Caco-2 (cell line): Measurements from ENCODE around the gene SWAP70. TPM values are rescaled to one million over a fixed set of nuclear protein-coding genes. Genes with fewer than 3 reads are reported as not detected.
"Not testable (repeated sequence)": the region's sequence is repeated elsewhere in the genome, so short reads cannot be mapped to it uniquely, and the experiment has no call there.

Experiments
- BruUV-seq: library from RNA; stranded (reverse); fragments of 400-500 nt; replicated peaks from 2 replicates; lab custom pipeline; 2021; lab: Mats Ljungman, UMichigan
- CTCF ChIA-PET: fragments of 300-600 bp; sonication (Branson Sonifier 250); formaldehyde crosslinking; loops from one replicate; lab custom pipeline; 2022; ENCODE audit warnings: antibody characterized with exemption; lab: Charles Lee
- POLR2A ChIA-PET: fragments of 300-600 bp; sonication (Branson Sonifier 250); formaldehyde crosslinking; loops from one replicate; lab custom pipeline; 2022; ENCODE audit warnings: antibody characterized with exemption; lab: Charles Lee
- DNase-seq, 2 experiments: peaks; one replicate each; pipeline versions ENCODE4 v3.0.0 to v3.0.0-alpha.2; 2020 to 2022
- H3K27me3 ChIP-seq: replicated peaks from 2 replicates; pipeline ENCODE4 v1.6.0; 2011; ENCODE audit warnings: low read length; ENCODE audit not compliant: control insufficient read depth, insufficient read depth
- H3K36me3 ChIP-seq: 2 replicates; pipeline ENCODE4 v1.5.1; 2011; ENCODE audit warnings: low read length; ENCODE audit not compliant: control insufficient read depth, insufficient read depth
- H3K4me1 ChIP-seq: fragments of 250-450 bp; sonication (Bioruptor Pico); 2 replicates; pipeline ENCODE4 v1.5.1; 2020; ENCODE audit warnings: mild to moderate bottlenecking
- H3K4me3 ChIP-seq: 2 replicates; pipeline ENCODE4 v1.5.1; 2011; ENCODE audit warnings: low read depth, mild to moderate bottlenecking, control low read depth, low read length
- H3K9me3 ChIP-seq: fragments of 250-450 bp; sonication (Bioruptor Pico); 2 replicates; pipeline ENCODE4 v1.5.1; 2020; ENCODE audit warnings: mild to moderate bottlenecking, moderate library complexity
- H3K27ac Mint-ChIP-seq: one replicate; pipeline ENCODE4 v1.8.0; 2022; ENCODE audit warnings: mixed read lengths; ENCODE audit not compliant: unreplicated experiment
- H3K27me3 Mint-ChIP-seq: one replicate; pipeline ENCODE4 v1.8.0; 2022; ENCODE audit warnings: mixed read lengths; ENCODE audit not compliant: insufficient read depth, unreplicated experiment
- H3K36me3 Mint-ChIP-seq: one replicate; pipeline ENCODE4 v1.8.0; 2022; ENCODE audit warnings: mild to moderate bottlenecking, mixed read lengths; ENCODE audit not compliant: insufficient read depth, unreplicated experiment
- H3K4me1 Mint-ChIP-seq: one replicate; pipeline ENCODE4 v1.8.0; 2022; ENCODE audit warnings: low read depth, mixed read lengths; ENCODE audit not compliant: unreplicated experiment
- H3K4me3 Mint-ChIP-seq: one replicate; pipeline ENCODE4 v1.8.0; 2022; ENCODE audit warnings: mild to moderate bottlenecking, moderate library complexity, mixed read lengths; ENCODE audit not compliant: unreplicated experiment
- H3K9me3 Mint-ChIP-seq: one replicate; pipeline ENCODE4 v1.8.0; 2022; ENCODE audit warnings: mixed read lengths; ENCODE audit not compliant: unreplicated experiment
- intact Hi-C: fragments of 100-400 bp; cut with micrococcal nuclease; formaldehyde crosslinking; loops from one replicate; pipeline ENCODE4 v1.10.0; 2022; ENCODE audit not compliant: unreplicated experiment
- total RNA-seq: library from RNA; stranded (reverse); gene quantifications from 2 replicates; pipeline ENCODE4 v1.2.3, GENCODE V29; 2022
- TF ChIP-seq, protein P1 (sequence below), 2 experiments: fragments of 200-600 bp in 1 of 2; IDR thresholded peaks; 1 replicate in 1 of 2; 2 replicates in 1 of 2; pipeline versions ENCODE4 v1.5.1 to v1.8.0; 2011 to 2022; ENCODE audit warnings: antibody characterized with exemption in 1 of 2, control low read depth in 1 of 2, inconsistent platforms in 1 of 2, low read depth in 1 of 2, low read length in 1 of 2, mild to moderate bottlenecking in 1 of 2, moderate library complexity in 1 of 2; ENCODE audit not compliant: insufficient read depth in 1 of 2, severe bottlenecking in 1 of 2, unreplicated experiment in 1 of 2

The SWAP70 gene
- total RNA-seq, 1 experiment from 2014 or later = 42.4 TPM

GRCh38 chr11:9619971-9620370 is 43.9 kb upstream of the SWAP70 start:
- Histone ChIP-seq H3K36me3 (no peaks in the 10 kb centered on the region), H3K9me3 (no peaks in the 10 kb centered on the region), H3K4me1 (peaks cover 5% of the 10 kb centered on the region), H3K4me3 (no peak overlapping the region), H3K27me3 (no peaks in the 10 kb centered on the region)
- no peak for DNase-seq
- H3K36me3 Mint-ChIP-seq = no peaks in the 10 kb centered on the region
- H3K27me3 Mint-ChIP-seq = no peaks in the 10 kb centered on the region
- peaks cover 7% of the 10 kb centered on the region for H3K4me1 Mint-ChIP-seq
- no peaks in the 10 kb centered on the region for H3K9me3 Mint-ChIP-seq
- intact Hi-C loops = loop anchor here (10.0 kb wide), 2 partner anchors 235 to 355 kb away; partner anchors contain the start of gene IPO7
- POLR2A ChIA-PET = no interaction called here
- no TSS peak for BruUV-seq
- TF ChIP-seq, protein P1, sequence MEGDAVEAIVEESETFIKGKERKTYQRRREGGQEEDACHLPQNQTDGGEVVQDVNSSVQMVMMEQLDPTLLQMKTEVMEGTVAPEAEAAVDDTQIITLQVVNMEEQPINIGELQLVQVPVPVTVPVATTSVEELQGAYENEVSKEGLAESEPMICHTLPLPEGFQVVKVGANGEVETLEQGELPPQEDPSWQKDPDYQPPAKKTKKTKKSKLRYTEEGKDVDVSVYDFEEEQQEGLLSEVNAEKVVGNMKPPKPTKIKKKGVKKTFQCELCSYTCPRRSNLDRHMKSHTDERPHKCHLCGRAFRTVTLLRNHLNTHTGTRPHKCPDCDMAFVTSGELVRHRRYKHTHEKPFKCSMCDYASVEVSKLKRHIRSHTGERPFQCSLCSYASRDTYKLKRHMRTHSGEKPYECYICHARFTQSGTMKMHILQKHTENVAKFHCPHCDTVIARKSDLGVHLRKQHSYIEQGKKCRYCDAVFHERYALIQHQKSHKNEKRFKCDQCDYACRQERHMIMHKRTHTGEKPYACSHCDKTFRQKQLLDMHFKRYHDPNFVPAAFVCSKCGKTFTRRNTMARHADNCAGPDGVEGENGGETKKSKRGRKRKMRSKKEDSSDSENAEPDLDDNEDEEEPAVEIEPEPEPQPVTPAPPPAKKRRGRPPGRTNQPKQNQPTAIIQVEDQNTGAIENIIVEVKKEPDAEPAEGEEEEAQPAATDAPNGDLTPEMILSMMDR (IDR thresholded peaks at IDR 0.05; ENCODE audit: insufficient read depth in 1 of 2, low read depth in 1 of 2, low read length in 1 of 2, severe bottlenecking in 1 of 2, unreplicated experiment in 1 of 2) = no peak
- no peak overlapping the region for H3K4me3 Mint-ChIP-seq
- CTCF ChIA-PET = no interaction called here
- no peak overlapping the region for H3K27ac Mint-ChIP-seq

GRCh38 chr11:9622353-9622752 is 41.5 kb upstream of the SWAP70 start:
- H3K4me3 Mint-ChIP-seq, H3K4me1 ChIP-seq, DNase-seq, H3K27ac Mint-ChIP-seq, H3K36me3 ChIP-seq, H3K9me3 ChIP-seq, intact Hi-C loops, H3K36me3 Mint-ChIP-seq, H3K9me3 Mint-ChIP-seq, POLR2A ChIA-PET, BruUV-seq, H3K4me3 ChIP-seq, H3K27me3 Mint-ChIP-seq, CTCF ChIA-PET, H3K27me3 ChIP-seq: not testable (repeated sequence)
- peaks cover 13% of the 10 kb centered on the region for H3K4me1 Mint-ChIP-seq

- H3K9me3 ChIP-seq, intact Hi-C loops, H3K4me1 Mint-ChIP-seq, H3K9me3 Mint-ChIP-seq, H3K36me3 ChIP-seq, H3K27me3 Mint-ChIP-seq, POLR2A ChIA-PET, CTCF ChIA-PET, H3K27ac Mint-ChIP-seq, BruUV-seq, DNase-seq, H3K4me3 Mint-ChIP-seq, H3K27me3 ChIP-seq, H3K4me1 ChIP-seq, H3K4me3 ChIP-seq, H3K36me3 Mint-ChIP-seq: not testable (repeated sequence)
Measured at GRCh38 chr11:9623053-9623452, 40.8 kb upstream of the SWAP70 start.

- H3K4me1 ChIP-seq = no peaks in the 10 kb centered on the region
- Mint-ChIP-seq H3K4me1 (peaks cover 5% of the 10 kb centered on the region), H3K4me3 (no peak overlapping the region), H3K27ac (no peak overlapping the region), H3K27me3 (no peaks in the 10 kb centered on the region), H3K9me3 (no peaks in the 10 kb centered on the region), H3K36me3 (no peaks in the 10 kb centered on the region)
- CTCF ChIA-PET = no interaction called here
- H3K4me3 ChIP-seq = no peak overlapping the region
- POLR2A ChIA-PET = no interaction called here
- no peak for DNase-seq
- H3K36me3 ChIP-seq = no peaks in the 10 kb centered on the region
- no peaks in the 10 kb centered on the region for H3K9me3 ChIP-seq
- intact Hi-C loops = no loop called here
- TF ChIP-seq, protein P1 (IDR thresholded peaks at IDR 0.05; ENCODE audit: insufficient read depth in 1 of 2, low read depth in 1 of 2, low read length in 1 of 2, severe bottlenecking in 1 of 2, unreplicated experiment in 1 of 2) = no peak
- H3K27me3 ChIP-seq = no peaks in the 10 kb centered on the region
- BruUV-seq = no TSS peak
Measured at GRCh38 chr11:9624448-9624847, 39.4 kb upstream of the SWAP70 start.
